A673 (cell line): ENCODE results near the gene CLHC1. TPM values are rescaled to one million over a fixed set of nuclear protein-coding genes. Genes with fewer than 3 reads are reported as not detected.

Source experiments
- BruUV-seq: library from RNA; stranded (reverse); fragments of 400-500 nt; replicated peaks from 2 replicates; lab custom pipeline; 2021; lab: Mats Ljungman, UMichigan
- CTCF ChIA-PET: fragments of 300-600 bp; sonication (Branson Sonifier 250); formaldehyde crosslinking; loops from one replicate; lab custom pipeline; 2022; ENCODE audit warnings: antibody characterized with exemption; lab: Charles Lee
- POLR2A ChIA-PET: fragments of 300-600 bp; sonication (Branson Sonifier 250); formaldehyde crosslinking; loops from one replicate; lab custom pipeline; 2022; ENCODE audit warnings: antibody characterized with exemption; ENCODE audit not compliant: low non-redundant PET; lab: Charles Lee
- DNase-seq: peaks from one replicate; pipeline ENCODE4 v3.0.0-alpha.2; 2015; ENCODE audit warnings: low spot score
- H3K27ac ChIP-seq: fragments of 200-600 bp; sonication (generic); 2 replicates; pipeline ENCODE4 v1.5.1; 2016; ENCODE audit warnings: mixed run types, low read depth, mild to moderate bottlenecking, mixed read lengths, antibody characterized with exemption, low read length; ENCODE audit not compliant: poor library complexity, severe bottlenecking
- H3K27me3 ChIP-seq: fragments of 200-600 bp; sonication (generic); replicated peaks from 2 replicates; pipeline ENCODE4 v1.6.1; 2017; ENCODE audit warnings: mixed run types, low read depth, mild to moderate bottlenecking, mixed read lengths, antibody characterized with exemption, low read length; ENCODE audit not compliant: insufficient read depth, poor library complexity
- H3K36me3 ChIP-seq: fragments of 200-600 bp; sonication (generic); 2 replicates; pipeline ENCODE4 v1.6.1; 2016; ENCODE audit warnings: mixed run types, mild to moderate bottlenecking, mixed read lengths, antibody characterized with exemption, low read length; ENCODE audit not compliant: insufficient read depth, poor library complexity, severe bottlenecking
- H3K4me1 ChIP-seq: fragments of 200-600 bp; sonication (generic); 2 replicates; pipeline ENCODE4 v1.6.1; 2017; ENCODE audit warnings: mixed run types, mild to moderate bottlenecking, mixed read lengths, antibody characterized with exemption, low read length; ENCODE audit not compliant: insufficient read depth, poor library complexity, severe bottlenecking
- H3K4me3 ChIP-seq: fragments of 200-600 bp; sonication (generic); 2 replicates; pipeline ENCODE4 v1.5.1; 2016; ENCODE audit warnings: low read depth, mixed run types, mild to moderate bottlenecking, mixed read lengths, low read length; ENCODE audit not compliant: poor library complexity, severe bottlenecking
- H3K9me3 ChIP-seq: fragments of 200-600 bp; sonication (generic); 2 replicates; pipeline ENCODE4 v1.6.1; 2016; ENCODE audit warnings: mixed run types, low read depth, mild to moderate bottlenecking, mixed read lengths, antibody characterized with exemption, low read length; ENCODE audit not compliant: poor library complexity, severe bottlenecking
- CTCF ChIP-seq: fragments of 300-800, 200-600 bp; sonication (generic); conservative IDR thresholded peaks from 2 replicates; pipeline ENCODE4 v1.5.1; 2017; ENCODE audit warnings: low read depth, mild to moderate bottlenecking, antibody characterized with exemption, low read length, moderate library complexity, mixed read lengths
- EZH2 ChIP-seq: fragments of 200-600 bp; sonication (generic); IDR thresholded peaks from 2 replicates; pipeline ENCODE4 v1.6.1; 2017; ENCODE audit warnings: borderline replicate concordance, low read depth, mild to moderate bottlenecking, mixed read lengths, antibody characterized with exemption, low read length; ENCODE audit not compliant: poor library complexity, severe bottlenecking
- intact Hi-C: fragments of 100-400 bp; cut with micrococcal nuclease; formaldehyde crosslinking; loops from one replicate; pipeline ENCODE4 v1.10.0; 2022; ENCODE audit not compliant: unreplicated experiment
- total RNA-seq: library from RNA; stranded (reverse); gene quantifications from 2 replicates; pipeline ENCODE4 v1.2.3, GENCODE V29; 2021

CLHC1 gene
- total RNA-seq, 1 experiment from 2014 or later, result 9.1 TPM

- H3K27me3 ChIP-seq, result no peaks in the 10 kb centered on the region
- CTCF ChIA-PET, result no interaction called here
- no peaks in the 10 kb centered on the region for H3K36me3 ChIP-seq
- BruUV-seq, result no TSS peak
- POLR2A ChIA-PET, result no interaction called here
- H3K4me3 ChIP-seq, result no peak overlapping the region
- intact Hi-C loops, result no loop called here
- no peaks in the 10 kb centered on the region for H3K9me3 ChIP-seq
- no peak for DNase-seq
- TF ChIP-seq CTCF (no peak), EZH2 (no peak)
- H3K27ac ChIP-seq, result no peak overlapping the region
- no peaks in the 10 kb centered on the region for H3K4me1 ChIP-seq
Observed at GRCh38 chr2:55147531-55147930, 84.6 kb downstream of the CLHC1 start.

GRCh38 chr2:55147041-55147440 lies 85.1 kb downstream of the CLHC1 start:
- Histone ChIP-seq H3K4me1 (no peaks in the 10 kb centered on the region), H3K4me3 (no peak overlapping the region), H3K27me3 (no peaks in the 10 kb centered on the region), H3K36me3 (no peaks in the 10 kb centered on the region), H3K9me3 (no peaks in the 10 kb centered on the region), H3K27ac (no peak overlapping the region)
- intact Hi-C loops, result no loop called here
- ChIA-PET CTCF (no interaction called here), POLR2A (no interaction called here)
- no TSS peak for BruUV-seq
- no peak for TF ChIP-seq EZH2
- TF ChIP-seq CTCF, result no peak
- no peak for DNase-seq

GRCh38 chr2:55146263-55146662 lies 85.8 kb downstream of the CLHC1 start:
- POLR2A ChIA-PET, result no interaction called here
- Histone ChIP-seq H3K27me3 (no peaks in the 10 kb centered on the region), H3K4me3 (no peak overlapping the region), H3K4me1 (no peaks in the 10 kb centered on the region), H3K9me3 (no peaks in the 10 kb centered on the region), H3K36me3 (no peaks in the 10 kb centered on the region), H3K27ac (no peak overlapping the region)
- TF ChIP-seq EZH2 (no peak), CTCF (no peak)
- DNase-seq, result no peak
- CTCF ChIA-PET, result no interaction called here
- BruUV-seq, result no TSS peak
- intact Hi-C loops, result no loop called here
